T follicular helper cell (primary cell): Measurements from ENCODE around the gene FOXO1.

Experiments
- DNase-seq: peaks from one replicate; pipeline ENCODE4 v3.0.0-alpha.2; 2020; ENCODE audit warnings: low read depth

FOXO1 gene

GRCh38 chr13:40580566-40581276 is 85.7 kb downstream of the FOXO1 start:
- no peak for DNase-seq

- DNase-seq, result no peak
These were observed 86.9 kb downstream of the FOXO1 start for GRCh38 chr13:40579535-40579934.

GRCh38 chr13:40578055-40578454 is 88.4 kb downstream of the FOXO1 start:
- no peak for DNase-seq

- DNase-seq, result no peak
These were observed 90.1 kb downstream of the FOXO1 start for GRCh38 chr13:40576369-40576768.

GRCh38 chr13:40572961-40573360 is 93.5 kb downstream of the FOXO1 start:
- no peak for DNase-seq

GRCh38 chr13:40571338-40571963 is 95.0 kb downstream of the FOXO1 start:
- DNase-seq, result no peak

- DNase-seq, result no peak
These were observed 95.5 kb downstream of the FOXO1 start for GRCh38 chr13:40570930-40571329.

GRCh38 chr13:40569024-40569350 is 97.5 kb downstream of the FOXO1 start:
- DNase-seq, result no peak

GRCh38 chr13:40568246-40569023 is 98.0 kb downstream of the FOXO1 start:
- no peak for DNase-seq

- no peak for DNase-seq
These were observed 99.6 kb downstream of the FOXO1 start for GRCh38 chr13:40566811-40567210.

GRCh38 chr13:40565282-40566148 is 100.9 kb downstream of the FOXO1 start:
- DNase-seq, result no peak

- DNase-seq, result no peak
These were observed 102.0 kb downstream of the FOXO1 start for GRCh38 chr13:40564342-40565001.

GRCh38 chr13:40563350-40564125 is 102.9 kb downstream of the FOXO1 start:
- DNase-seq, result no peak

GRCh38 chr13:40562975-40563349 is 103.5 kb downstream of the FOXO1 start:
- no peak for DNase-seq

- DNase-seq, result no peak
These were observed 106.5 kb downstream of the FOXO1 start for GRCh38 chr13:40559915-40560314.

- no peak for DNase-seq
These were observed 107.8 kb downstream of the FOXO1 start for GRCh38 chr13:40558656-40559055.

GRCh38 chr13:40556453-40556852 is 110.0 kb downstream of the FOXO1 start:
- no peak for DNase-seq

GRCh38 chr13:40553356-40553755 is 113.1 kb downstream of the FOXO1 start:
- DNase-seq, result no peak

- DNase-seq, result no peak
These were observed 113.5 kb downstream of the FOXO1 start for GRCh38 chr13:40552895-40553294.

GRCh38 chr13:40550130-40550529 is 116.3 kb downstream of the FOXO1 start:
- DNase-seq, result no peak
